ENCODE results near the gene NVL. TPM values are rescaled to one million over a fixed set of nuclear protein-coding genes. Genes with fewer than 3 reads are reported as not detected.

The NVL gene
- total and polyA plus RNA-seq, 2 donors (not counting 3 experiments of a cell fraction or from before 2014, with no cell fraction given) = 16.7 to 30.3 TPM

- H3K4me2 ChIP-seq (ENCODE audit: insufficient read depth, low read length) = no peak overlapping the region
- intact Hi-C loops (cut with micrococcal nuclease) (no loop called here), dilution Hi-C loops (cut with MboI; ENCODE audit: extremely low pct_ligation_motif_present, low sequenced_read_pairs) (no loop called here)
- no peak for FAIRE-seq
- H3K4me1 ChIP-seq (ENCODE audit: control insufficient read depth, extremely low read depth, insufficient read depth, low read length) = peaks cover 20% of the 10 kb centered on the region
- ChIA-PET POLR2A (no interaction called here), CTCF (interaction anchor here (0.9 to 1.3 kb wide), 2 partner anchors 9 to 110 kb away, joined by 3 to 5 read pairs; partner anchors contain the start of gene NVL)
- TF ChIP-seq FOS (IDR thresholded peaks at IDR 0.05; ENCODE audit: borderline replicate concordance, insufficient read depth, low read length) = no peak
- TF ChIP-seq EZH2 (IDR thresholded peaks at IDR 0.05; ENCODE audit: borderline replicate concordance, low read depth, low read length, severe bottlenecking) = no peak
- TF ChIP-seq POLR2A (IDR thresholded peaks at IDR 0.05; ENCODE audit: low read depth, low read length) = no peak
- TF ChIP-seq JUN (IDR thresholded peaks at IDR 0.05; ENCODE audit: borderline replicate concordance, insufficient read depth, insufficient read length, low read depth) = no peak
- no peak for TF ChIP-seq POLR2AphosphoS5 (IDR thresholded peaks at IDR 0.05; ENCODE audit: insufficient read depth, low read depth, low read length)
- TF ChIP-seq GATA2 (IDR thresholded peaks at IDR 0.05; ENCODE audit: insufficient read depth, insufficient read length, low read depth, low read length) = no peak
- H3K27me3 ChIP-seq (ENCODE audit: control insufficient read depth in 2 of 2, insufficient read depth in 2 of 2, low read length in 2 of 2) = no peaks in the 10 kb centered on the region
- H3K9ac ChIP-seq (replicated peaks; ENCODE audit: extremely low read depth, insufficient read depth, low read length) = no peak overlapping the region
- H4K20me1 ChIP-seq (replicated peaks; ENCODE audit: control insufficient read depth, extremely low read depth, insufficient read depth, low read length) = no peaks in the 10 kb centered on the region
- no peaks in the 10 kb centered on the region for H3K9me3 ChIP-seq (replicated peaks; ENCODE audit: control insufficient read depth, insufficient read depth, low read length)
- no peak overlapping the region for H2AFZ ChIP-seq (ENCODE audit: low read depth, low read length)
- no peaks in the 10 kb centered on the region for H3K9me1 ChIP-seq (replicated peaks; ENCODE audit: control insufficient read depth, extremely low read depth, insufficient read depth, low read length)
- DNase-seq (ENCODE audit: low read depth, low spot score) = peak; percentile 26
- no peak overlapping the region for H3K27ac ChIP-seq (ENCODE audit: insufficient read depth, low read depth, low read length)
- H3K79me2 ChIP-seq (ENCODE audit: control insufficient read depth, insufficient read depth, low read length) = no peaks in the 10 kb centered on the region
- H3K36me3 ChIP-seq (ENCODE audit: control insufficient read depth in 2 of 2, extremely low read depth in 1 of 2, insufficient read depth in 2 of 2, low read length in 2 of 2) = no peaks in the 10 kb centered on the region
- no peak overlapping the region for H3K4me3 ChIP-seq (replicated peaks in 1 of 3; ENCODE audit: insufficient read depth in 1 of 3, low read depth in 1 of 3, low read length in 3 of 3)
- no TSS peak for BruUV-seq (replicated peaks)
Measured at GRCh38 chr1:224219612-224220059, 110.3 kb downstream of the NVL start.

- H3K9me1 ChIP-seq (replicated peaks; ENCODE audit: control insufficient read depth, extremely low read depth, insufficient read depth, low read length) = no peaks in the 10 kb centered on the region
- no peak overlapping the region for H3K4me3 ChIP-seq (replicated peaks in 1 of 3; ENCODE audit: insufficient read depth in 1 of 3, low read depth in 1 of 3, low read length in 3 of 3)
- intact Hi-C loops (cut with micrococcal nuclease) = no loop called here
- ChIA-PET CTCF (interaction anchor here (0.9 to 1.3 kb wide), 2 partner anchors 10 to 111 kb away, joined by 3 to 5 read pairs; partner anchors contain the start of gene NVL), POLR2A (interaction anchor here (0.5 kb wide), 1 partner anchor 26 kb away, joined by 3 read pairs; no protein-coding TSS in a partner anchor)
- peaks cover 15% of the 10 kb centered on the region for H3K4me1 ChIP-seq (ENCODE audit: control insufficient read depth, extremely low read depth, insufficient read depth, low read length)
- BruUV-seq (replicated peaks) = no TSS peak
- H2AFZ ChIP-seq (ENCODE audit: low read depth, low read length) = no peak overlapping the region
- no peaks in the 10 kb centered on the region for H3K9me3 ChIP-seq (replicated peaks; ENCODE audit: control insufficient read depth, insufficient read depth, low read length)
- H3K27ac ChIP-seq (ENCODE audit: insufficient read depth, low read depth, low read length) = no peak overlapping the region
- no peak overlapping the region for H3K4me2 ChIP-seq (ENCODE audit: insufficient read depth, low read length)
- FAIRE-seq (no peak), DNase-seq (ENCODE audit: low read depth, low spot score) (no peak)
- no peaks in the 10 kb centered on the region for H3K36me3 ChIP-seq (ENCODE audit: control insufficient read depth in 2 of 2, extremely low read depth in 1 of 2, insufficient read depth in 2 of 2, low read length in 2 of 2)
- dilution Hi-C loops (cut with MboI; ENCODE audit: extremely low pct_ligation_motif_present, low sequenced_read_pairs) = no loop called here
- no peaks in the 10 kb centered on the region for H3K79me2 ChIP-seq (ENCODE audit: control insufficient read depth, insufficient read depth, low read length)
- H4K20me1 ChIP-seq (replicated peaks; ENCODE audit: control insufficient read depth, extremely low read depth, insufficient read depth, low read length) = no peaks in the 10 kb centered on the region
- H3K27me3 ChIP-seq (ENCODE audit: control insufficient read depth in 2 of 2, insufficient read depth in 2 of 2, low read length in 2 of 2) = no peaks in the 10 kb centered on the region
- no peak overlapping the region for H3K9ac ChIP-seq (replicated peaks; ENCODE audit: extremely low read depth, insufficient read depth, low read length)
- TF ChIP-seq POLR2A (IDR thresholded peaks at IDR 0.05; ENCODE audit: low read depth, low read length) = no peak
- no peak for TF ChIP-seq FOS (IDR thresholded peaks at IDR 0.05; ENCODE audit: borderline replicate concordance, insufficient read depth, low read length)
- no peak for TF ChIP-seq POLR2AphosphoS5 (IDR thresholded peaks at IDR 0.05; ENCODE audit: insufficient read depth, low read depth, low read length)
- TF ChIP-seq MYC (IDR thresholded peaks at IDR 0.05; ENCODE audit: low read depth, low read length) = no peak
- no peak for TF ChIP-seq JUN (IDR thresholded peaks at IDR 0.05; ENCODE audit: borderline replicate concordance, insufficient read depth, insufficient read length, low read depth)
- TF ChIP-seq CTCF (IDR thresholded peaks at IDR 0.05; ENCODE audit: extremely low read depth in 1 of 2, insufficient read depth in 1 of 2, low read depth in 1 of 2, low read length in 2 of 2) = no peak
- no peak for TF ChIP-seq EZH2 (IDR thresholded peaks at IDR 0.05; ENCODE audit: borderline replicate concordance, low read depth, low read length, severe bottlenecking)
- no peak for TF ChIP-seq GATA2 (IDR thresholded peaks at IDR 0.05; ENCODE audit: insufficient read depth, insufficient read length, low read depth, low read length)
- TF ChIP-seq MAX (IDR thresholded peaks at IDR 0.05; ENCODE audit: insufficient read depth, insufficient read length) = no peak
Measured at GRCh38 chr1:224219011-224219611, 110.9 kb downstream of the NVL start.

Data from endothelial cell of umbilical vein (primary cell).